ENCODE results near the gene CDH22.
A peak's percentile ranks its signal among the peaks of the same experiment; 100 is the strongest.

The CDH22 gene

DNA sequence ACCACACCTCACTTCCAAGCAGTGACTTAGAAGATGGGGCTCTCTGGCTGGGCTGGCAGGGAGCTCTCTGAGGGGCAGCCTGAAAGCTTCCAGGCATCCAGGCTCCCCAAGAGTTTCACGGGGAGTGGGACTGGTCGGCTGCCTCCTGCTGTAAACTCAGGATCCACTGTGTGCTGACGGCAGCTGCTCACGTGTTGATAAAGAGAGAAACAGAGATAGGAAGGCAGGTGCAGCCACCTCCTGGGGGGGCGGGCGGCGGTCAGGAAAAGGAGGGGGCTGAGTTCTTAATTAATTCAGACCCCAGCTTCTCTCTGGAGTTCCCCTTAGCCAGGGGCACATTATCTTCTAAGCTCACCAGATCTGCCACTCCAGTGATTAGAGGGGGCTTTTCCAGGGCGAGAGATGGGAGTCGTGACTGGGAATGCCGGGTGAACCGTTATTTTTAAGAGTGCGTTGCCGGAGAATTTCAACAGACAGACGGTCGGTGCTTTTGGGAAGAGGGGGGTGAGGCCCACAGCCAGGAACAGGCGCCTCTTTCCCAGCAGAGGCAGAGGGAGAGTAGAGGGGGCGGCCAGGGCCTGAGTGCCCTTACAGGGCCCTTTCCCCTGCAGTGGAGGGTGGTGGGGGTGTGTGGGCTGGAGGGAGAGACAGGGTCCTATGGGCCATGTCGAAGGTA, 119.3 kb downstream of the CDH22 start:
- DNase-seq: no peak

DNA sequence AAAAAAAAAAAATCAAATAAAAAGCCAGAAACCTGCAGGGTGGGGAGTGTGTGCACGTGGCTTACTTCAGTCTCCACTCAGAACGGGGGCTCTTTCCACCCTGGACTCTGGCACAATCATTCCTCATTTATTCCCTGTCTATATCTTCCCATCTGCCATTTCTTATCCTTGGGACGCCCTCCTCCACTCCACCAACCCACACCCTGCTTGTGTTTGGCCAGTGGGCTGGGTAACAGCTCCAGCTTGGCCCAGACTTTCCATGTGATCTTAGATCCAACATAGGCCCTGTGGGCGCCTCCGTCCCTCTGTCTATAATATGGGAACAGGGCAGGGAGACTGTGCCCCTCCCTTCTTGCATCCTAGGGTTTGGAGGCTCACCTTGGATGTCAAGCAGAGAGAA, 122.1 kb downstream of the CDH22 start:
- no peak for DNase-seq

DNA sequence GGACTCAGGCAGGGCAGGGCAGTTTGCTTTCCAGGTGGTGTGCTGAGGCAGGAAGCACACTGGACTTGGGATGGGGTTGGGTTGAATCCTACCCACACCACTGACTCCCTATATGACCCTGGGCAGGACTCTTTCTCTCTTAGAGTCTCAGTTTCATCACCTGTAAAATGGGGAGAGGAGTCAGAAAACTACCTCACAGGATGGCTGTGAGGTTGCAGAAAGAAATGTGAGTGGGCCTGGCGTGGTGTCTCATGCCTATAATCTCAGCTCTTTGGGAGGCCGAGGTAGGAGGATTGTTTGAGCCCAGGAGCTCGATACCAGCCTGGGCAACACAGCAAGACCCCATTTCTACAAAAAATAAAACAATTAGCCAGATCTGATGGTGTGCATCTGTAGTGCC, 122.9 kb downstream of the CDH22 start:
- DNase-seq: no peak

DNA sequence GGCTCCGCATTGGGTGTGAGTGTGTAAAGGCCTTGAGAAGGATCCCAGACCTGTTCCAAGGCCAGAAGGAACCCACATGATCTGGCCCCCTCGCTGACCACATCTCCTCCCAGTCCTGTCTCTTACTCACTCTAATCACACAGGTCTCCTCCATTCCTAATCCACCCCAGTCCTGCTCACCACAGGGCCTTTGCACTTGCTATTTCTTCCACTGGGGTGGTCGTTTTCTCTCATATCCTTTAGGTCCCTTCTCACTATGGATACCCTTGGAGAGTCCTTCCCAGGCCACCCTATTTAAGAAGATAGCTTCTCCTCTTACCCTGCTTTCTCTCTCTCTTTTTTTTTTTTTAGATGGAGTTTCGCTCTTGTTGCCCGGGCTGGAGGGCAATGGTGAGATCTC, 124.5 kb downstream of the CDH22 start:
- DNase-seq: no peak

DNA sequence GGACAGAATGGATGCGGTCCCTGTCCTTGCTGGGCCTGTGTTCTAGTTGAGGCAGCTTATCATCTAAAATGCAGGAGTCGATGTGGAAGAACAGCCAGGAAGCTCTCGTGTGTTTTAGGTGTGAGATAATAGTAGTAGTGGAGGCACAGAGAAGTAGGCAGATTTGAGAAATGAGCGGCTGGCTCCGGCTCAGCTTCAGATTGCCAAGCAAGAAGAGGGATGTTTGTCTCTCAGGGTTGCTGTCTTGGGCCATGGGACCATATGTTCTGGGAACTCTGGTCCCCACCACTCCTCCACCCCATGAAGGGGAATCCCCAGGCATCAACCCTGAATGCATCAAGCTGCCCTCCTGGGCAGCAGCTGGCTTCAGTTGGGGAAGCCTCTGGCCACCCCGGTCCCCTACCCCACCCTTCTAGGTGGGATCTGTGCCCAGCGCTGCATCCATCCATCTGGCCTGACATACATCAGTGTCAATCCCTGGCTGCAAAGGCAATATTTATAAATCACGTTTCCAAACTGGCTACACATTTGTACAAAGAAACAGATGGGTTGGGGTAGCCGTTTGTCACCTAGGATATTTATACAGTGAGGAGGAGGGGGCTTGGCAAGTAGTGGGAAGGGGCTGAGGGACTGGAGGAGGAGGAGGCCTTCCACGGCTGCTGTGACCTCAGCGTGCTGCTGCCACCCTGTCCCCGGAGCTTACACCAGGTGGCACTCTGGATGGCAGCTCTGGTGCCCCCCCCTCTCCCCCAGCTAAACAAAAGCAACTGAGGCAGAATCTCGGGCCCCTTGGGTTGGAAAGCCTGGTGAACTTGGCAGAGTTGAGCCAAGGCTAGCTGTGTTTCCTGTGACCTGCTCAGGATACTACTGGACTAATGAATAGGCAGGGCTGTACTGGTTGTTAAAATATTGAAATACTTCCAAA, 125.8 kb downstream of the CDH22 start:
- DNase-seq: no peak

DNA sequence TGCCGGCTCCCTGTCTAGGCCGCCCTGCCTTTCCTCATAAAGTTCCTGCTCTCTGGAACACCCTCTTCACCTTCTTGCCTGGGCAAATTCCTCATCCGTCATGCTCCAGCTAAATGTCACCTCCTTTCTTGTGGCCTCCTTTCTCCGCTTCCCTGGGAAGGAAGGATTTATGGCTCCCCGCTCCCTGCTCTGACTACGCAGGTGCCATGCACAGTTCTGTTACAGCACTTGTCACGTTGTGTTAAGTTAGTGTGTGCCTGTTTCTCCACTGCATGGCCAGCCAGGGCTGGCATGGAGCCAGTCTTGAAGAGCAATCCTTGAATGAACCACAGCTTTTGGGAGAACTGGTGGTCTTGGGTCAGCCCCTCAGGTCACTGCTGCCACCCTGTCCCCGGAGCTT, 128.4 kb downstream of the CDH22 start:
- peak; percentile 79 for DNase-seq

DNA sequence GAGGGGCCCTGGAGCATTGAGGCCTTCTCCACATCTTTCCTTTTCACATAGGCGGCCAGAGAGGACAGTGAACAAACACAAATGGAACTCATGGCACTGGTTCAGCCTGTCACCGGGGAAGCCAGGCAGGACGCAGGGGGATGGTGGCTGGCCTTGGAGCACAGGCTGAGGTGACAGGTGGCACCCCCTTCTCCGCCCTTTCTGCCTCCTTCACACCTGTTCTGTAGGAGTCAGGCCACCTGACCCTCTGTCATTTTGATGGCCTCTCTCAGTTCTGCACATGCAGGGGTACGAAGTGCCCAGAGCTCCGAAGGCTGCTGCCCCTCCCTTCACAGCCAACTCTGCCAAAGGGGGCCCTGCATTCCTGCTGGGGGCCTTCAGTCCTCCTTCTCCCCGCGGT, 129.4 kb downstream of the CDH22 start:
- peak; percentile 6 for DNase-seq

DNA sequence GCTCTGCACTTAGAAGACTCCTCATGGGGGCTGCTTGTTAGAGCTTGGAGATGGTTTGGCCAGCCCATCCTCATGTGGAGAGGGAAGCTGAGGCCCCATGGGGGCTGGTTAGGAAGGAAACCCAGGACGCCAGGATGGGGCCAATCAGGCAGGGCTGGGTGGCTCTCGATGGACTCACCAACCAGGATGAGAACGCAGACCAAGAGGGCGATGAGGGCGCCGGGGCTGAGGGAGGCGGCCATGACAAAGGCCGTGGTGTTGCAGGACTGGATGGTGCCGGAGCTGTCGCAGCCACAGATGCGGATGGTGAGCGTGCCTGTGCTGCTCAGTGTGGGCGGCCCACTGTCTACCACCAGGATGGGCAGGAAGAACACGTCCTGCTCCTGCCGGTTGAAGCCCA, 130.5 kb downstream of the CDH22 start:
- DNase-seq: no peak

DNA sequence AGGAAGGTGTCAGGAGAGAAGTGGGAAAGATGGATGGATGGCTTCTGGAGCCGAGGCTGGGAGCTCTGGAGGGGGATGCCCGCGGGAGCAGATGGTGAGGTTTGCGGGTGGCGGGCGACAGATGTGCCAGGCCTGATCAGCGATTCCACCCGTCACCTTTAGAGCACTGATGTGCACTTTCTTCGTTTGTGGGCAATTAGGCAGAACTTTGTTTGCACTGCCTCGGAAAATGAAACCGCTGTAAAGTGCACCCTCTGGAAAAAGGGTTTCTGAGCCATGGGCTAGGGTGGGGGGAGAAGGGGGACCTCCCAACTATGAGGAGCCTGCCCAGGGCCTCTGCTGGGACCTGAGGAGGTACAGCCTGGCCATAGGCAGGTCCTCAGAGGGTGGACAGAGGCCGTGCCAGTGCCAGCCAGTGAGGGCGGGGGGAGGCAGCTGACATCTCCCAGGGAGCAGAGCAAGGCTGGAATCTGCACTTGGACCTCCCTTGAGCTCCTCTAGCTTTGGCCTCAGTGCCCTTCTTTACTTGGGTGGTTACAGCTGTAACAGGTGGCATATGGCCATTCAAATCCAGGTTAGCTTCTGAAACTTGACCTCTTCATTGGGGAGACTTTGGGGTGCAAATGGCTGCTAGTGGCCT, 131.4 kb downstream of the CDH22 start:
- peak; percentile 65 for DNase-seq

DNA sequence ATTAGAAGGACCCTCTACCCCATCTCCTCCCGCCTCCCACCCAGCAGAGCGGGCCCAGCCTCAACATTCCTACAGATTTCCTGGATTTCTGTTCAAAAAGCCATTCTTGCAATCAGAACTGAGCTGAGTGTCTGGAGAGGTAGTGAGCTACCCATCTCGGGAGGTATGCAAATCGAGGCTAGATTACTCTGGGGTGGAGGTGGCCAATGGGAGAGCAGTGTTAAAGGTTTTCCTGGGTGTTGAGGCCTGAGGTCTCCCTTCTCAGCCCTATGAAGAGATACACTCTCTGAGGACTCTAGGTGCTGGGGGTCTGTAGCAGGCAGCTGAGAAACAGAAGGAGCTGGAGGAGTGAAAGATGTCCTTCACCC, 133.2 kb downstream of the CDH22 start:
- DNase-seq: no peak

DNA sequence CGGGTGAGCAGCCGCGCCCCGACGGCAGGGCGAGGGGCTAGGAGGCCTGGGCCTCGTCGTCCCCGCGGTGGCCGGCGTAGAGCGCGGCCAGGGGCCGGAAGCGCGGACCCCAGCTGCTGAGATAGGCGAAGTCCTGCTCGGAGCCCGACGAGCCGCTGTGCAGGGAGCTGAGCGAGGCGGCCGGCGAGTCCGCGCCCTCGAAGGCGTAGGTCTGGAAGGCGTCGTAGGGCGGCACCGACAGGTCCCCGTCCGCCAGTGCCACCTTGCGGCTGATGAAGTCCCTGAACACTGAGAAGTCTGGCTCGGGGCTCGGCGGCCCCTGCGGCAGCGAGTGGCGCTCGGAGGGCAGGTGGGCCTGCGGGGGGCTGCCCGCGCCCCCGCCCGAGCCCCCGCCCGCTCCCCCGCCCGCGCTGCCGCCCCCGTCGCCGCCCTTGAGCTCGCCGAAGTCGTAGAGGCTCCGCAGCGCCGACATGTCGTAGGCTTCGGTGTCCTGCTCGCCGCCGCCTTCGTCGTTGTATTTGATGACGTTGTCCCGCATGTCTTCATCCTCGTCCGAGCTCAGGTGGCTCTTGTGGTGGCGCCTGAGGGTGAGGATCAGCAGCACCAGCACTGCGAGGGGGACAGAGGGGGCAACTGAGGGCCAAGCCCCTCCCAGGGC, 133.7 kb downstream of the CDH22 start:
- no peak for DNase-seq

DNA sequence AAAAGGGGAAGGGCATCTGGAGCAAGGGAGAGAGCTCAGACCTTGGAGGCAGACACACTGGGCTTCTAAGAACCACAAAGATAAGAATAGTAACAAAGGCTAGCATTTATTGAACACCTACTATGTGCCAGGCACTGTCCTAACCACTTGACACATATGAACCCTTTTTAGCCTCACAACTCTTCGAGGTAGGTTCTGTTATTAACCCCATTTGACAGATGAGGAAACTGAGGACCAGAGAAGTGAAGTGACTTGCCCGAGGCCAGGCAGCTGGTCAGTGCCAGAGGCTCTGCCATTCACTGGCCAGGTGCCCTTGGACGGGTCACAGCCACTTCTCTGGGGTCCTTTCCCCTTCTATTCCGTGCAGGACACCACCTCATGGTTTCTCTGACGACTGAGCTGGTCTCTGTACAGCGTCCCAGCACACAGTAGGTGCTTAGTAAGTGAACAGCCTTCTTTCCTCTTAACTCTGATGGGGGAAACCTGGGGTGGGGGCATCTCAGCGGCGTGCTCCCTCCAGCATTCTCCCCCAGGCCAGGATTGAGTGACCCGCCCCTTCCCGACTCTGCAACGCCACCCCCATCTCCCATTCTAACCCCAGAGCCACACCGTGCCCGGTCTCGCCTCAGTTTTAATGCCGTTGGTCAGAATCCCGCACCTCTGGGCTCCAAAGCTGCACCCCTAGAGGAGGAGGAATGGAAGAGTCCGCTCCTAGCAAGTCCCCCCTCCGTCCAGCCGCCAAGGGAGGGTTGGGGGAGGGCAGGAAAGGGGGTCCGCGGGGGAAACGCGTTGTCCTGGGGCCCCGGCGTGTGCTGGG, 134.4 kb downstream of the CDH22 start:
- no peak for DNase-seq

DNA sequence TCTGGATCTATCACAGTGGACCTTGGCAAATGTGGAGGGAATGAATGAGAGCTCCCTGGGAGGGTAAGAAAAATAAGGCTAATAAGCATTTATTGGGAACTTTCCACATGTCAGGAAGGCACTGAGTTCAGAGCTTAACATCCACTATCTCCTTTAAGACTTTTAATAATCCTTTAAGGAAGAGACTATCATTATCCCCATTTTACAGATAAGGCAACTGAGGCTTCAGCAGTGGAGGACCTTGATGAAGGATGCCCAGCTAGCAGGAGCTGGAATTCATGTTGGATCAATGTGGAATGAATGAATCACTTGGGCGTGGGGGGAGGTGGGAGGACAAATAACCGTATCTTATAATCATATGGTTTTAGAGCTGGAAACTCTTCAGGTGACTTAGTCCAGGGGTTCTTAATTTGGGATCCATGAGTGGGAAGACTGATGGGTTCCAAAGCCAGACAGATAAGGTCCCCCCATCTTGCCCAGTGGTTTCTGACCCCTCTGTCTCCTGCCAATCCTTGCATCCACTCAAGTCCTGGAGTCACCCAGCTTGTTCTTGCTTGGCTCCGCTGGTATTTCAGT, 135.2 kb downstream of the CDH22 start:
- DNase-seq: no peak

DNA sequence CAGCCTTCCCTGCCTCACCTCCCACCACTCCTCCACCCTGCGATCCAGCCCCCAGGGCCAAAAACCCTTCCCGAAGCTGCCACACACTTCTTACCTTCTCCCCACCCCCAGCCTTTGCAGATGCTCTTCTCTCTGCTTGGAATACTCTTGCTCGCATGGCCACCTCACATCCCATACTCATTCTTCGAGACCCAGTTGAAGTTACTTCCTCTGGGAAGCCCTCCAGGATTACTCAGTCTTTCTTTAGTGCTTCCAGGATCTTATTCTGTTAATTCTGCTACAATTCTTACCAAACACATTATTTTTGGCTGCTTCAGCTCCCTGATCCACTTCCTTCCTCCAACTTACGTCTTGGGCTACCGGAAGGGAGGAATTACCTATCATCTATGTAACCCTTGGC, 135.8 kb downstream of the CDH22 start:
- DNase-seq: no peak

DNA sequence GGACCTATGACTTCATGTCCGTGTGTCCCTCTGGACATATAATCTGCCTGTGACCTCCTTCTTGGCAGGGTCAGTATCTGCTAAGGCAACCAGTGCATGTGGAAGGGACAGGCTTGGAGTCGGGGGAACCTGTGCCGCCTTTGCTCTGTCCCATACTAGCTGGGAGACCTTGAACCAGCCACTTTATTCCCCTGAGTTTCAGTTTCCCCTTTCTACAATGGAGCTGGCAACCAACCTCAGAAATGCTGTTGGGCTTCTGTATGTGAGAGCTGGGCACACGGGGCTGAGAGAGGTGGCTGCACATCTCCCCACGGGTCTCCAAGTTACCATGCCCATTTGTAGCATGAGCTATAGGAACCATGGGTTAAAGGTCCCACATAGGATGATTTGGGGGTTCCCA, 136.4 kb downstream of the CDH22 start:
- no peak for DNase-seq

DNA sequence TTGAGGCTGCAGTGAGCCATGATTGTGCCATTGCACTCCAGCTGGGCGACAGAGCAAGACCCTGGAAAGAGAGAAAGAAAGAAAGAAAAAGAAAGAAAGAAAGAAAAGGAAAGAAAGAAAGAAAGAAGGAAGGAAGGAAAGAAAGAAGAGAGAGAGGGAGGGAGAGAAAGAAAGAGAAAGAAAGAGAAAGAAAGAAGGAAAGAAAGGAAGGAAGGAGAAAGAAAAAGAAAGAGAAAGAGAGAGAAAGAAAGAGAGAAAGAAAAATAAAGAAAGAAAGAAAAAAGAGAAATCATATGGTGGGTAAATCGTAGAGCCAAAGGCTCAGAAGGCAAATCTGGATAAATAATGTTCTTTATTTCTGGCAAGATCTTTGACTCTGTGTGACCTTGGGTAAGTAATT, 136.8 kb downstream of the CDH22 start:
- no peak for DNase-seq

DNA sequence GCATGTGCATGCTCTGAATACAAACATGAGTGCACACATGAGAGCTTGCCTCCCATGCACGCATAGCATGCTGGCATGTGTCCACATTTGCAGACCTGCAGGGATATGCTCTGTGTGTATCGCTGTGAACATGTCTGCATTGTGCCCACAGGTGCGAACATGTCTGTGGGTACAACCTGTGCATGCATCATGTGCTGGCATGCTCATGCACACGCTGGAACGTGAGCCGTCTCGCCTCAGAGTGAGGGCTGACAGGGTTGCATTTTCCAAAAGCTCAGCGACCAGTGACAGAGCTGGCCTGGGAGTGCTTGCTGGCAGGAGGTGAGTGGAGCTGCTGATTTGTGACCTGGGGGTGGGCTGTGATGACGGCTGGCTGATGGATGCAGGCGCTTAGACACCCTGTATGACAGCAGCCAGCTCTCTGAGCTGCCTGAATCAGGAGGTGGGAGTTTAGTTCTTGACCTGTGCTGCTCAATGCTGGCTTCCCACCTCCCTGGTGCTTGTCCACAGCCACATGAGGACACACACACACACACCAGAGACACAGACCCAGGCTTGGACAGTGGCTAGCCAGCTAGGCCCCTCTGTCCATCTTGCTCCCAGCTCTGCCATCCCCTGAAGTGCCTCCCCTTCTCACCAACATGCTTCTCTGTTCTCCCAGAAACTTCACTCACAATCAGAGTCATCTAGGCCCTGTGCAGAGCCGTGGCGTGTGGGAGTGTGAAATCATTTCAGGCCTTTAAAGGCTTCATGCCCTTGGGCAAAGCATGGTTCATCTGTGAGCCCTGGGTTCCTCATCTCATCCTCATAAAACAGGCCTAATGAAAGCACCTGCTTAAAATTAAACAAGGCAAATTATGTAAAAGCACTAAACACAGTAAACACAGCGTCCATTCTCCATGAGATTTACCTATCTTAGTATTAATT, 138.8 kb downstream of the CDH22 start:
- no peak for DNase-seq

DNA sequence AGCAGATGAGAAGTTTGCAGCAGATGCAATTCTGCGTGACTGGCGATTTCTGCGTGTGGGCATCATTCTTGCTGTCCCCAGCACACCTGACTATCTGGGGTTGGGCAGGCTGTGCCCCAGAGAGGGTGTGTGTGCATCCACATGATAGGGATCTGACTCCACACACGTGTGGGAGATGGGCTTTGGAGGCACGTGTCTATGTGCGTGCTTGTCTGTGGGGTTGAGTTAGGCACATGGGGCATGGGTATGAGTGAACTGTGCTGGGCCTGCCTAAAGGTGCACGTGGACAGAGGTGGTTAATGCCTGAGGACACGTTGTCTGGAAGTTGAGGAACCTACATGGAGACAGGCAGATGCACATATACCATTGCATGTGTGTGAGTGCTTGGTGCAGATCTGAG, 139.9 kb downstream of the CDH22 start:
- no peak for DNase-seq

DNA sequence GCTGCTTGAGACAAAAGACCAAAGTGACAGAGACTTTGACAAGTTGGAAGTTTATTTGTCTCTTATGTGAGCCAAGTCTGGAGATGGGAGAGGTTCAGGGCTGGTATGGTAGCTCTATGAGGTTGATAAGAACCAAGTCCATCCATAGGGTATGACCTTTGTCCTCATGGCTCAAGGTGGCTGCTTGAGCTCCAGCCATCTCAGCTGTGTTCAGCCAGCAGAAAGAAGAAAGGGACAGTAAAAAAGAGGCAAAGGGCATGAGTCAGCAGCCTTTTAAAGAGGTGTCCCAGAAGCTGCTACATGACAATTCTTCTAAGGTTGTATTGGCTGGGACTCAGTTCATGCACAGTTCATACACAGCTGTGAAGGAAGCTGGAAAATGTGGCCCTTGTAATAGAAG, 141.2 kb downstream of the CDH22 start:
- no peak for DNase-seq

DNA sequence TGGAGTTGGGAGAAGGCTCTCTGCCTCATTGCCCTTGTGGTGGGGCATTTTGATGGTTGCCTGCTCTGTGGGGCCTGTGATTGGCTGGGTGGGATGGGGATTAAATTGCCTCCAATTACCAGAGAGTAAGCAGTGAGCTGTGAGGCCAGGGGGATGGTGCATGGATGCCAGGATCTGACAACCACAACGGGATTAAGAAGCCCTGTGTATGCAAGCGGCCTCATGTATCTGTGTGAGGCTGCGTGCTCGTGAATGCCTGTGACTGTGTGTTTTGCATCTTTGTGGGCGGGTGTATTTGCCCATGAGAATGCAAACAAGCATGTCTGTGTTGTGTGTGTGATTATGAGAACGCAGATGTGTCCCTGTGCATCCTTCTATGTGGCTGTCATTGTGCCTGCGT, 144.0 kb downstream of the CDH22 start:
- DNase-seq: no peak

DNA sequence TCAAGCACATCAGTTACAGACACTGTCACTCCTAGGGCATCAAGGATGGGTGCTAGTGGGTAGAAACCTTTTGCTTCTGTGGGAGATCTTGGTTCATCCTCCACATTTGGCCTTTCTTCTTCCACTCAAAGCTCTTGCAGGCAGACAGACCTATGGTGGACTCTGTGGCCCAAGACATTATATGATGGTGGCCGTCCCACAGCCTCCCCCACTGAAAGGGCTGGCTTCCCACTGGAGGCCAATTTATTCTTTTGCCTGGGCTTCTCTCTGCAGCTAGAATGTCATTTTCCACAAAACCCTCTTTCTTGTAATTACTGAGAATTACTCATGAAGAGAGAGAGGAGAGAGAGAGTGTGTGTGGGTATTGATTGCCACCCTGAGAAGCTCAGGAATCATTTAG, 146.4 kb downstream of the CDH22 start:
- no peak for DNase-seq
